Activated T-cell treated with anti-CD3 and anti-CD28 coated beads, Interleukin-2, amount 50 U/mL, for 72 hours (primary cell): Measurements from ENCODE around the gene DNAJB2. TPM values are rescaled to one million over a fixed set of nuclear protein-coding genes. Genes with fewer than 3 reads are reported as not detected.
A peak's percentile ranks its signal among the peaks of the same experiment; 100 is the strongest.

ENCODE experiments used
- ATAC-seq, 2 donors: fragments of 150-1000 bp; cut with Tn5 transposase; replicated peaks in 1 of 2; 2 replicates each; pipeline ENCODE4 v1.10.0; 2021; ENCODE audit warnings: moderate library complexity in 2 of 2, mild to moderate bottlenecking in 1 of 2
- DNase-seq, 2 donors: peaks; one replicate each; pipeline ENCODE4 v3.0.0; 2021 to 2022; ENCODE audit warnings: mixed read lengths in 1 of 2
- H3K27ac Mint-ChIP-seq: one replicate; pipeline ENCODE4 v1.8.0; 2022; ENCODE audit warnings: mild to moderate bottlenecking, moderate library complexity, mixed read lengths
- H3K27me3 Mint-ChIP-seq: one replicate; pipeline ENCODE4 v1.8.0; 2022; ENCODE audit warnings: low read depth, mixed read lengths
- H3K36me3 Mint-ChIP-seq, 2 donors: one replicate each; pipeline ENCODE4 v1.8.0; 2022; ENCODE audit warnings: mixed read lengths in 2 of 2, mild to moderate bottlenecking in 1 of 2; ENCODE audit not compliant: insufficient read depth in 2 of 2
- H3K4me1 Mint-ChIP-seq: one replicate; pipeline ENCODE4 v1.8.0; 2022; ENCODE audit warnings: low read depth, mixed read lengths
- H3K4me3 Mint-ChIP-seq, 2 donors: one replicate each; pipeline ENCODE4 v1.8.0; 2022; ENCODE audit warnings: mild to moderate bottlenecking in 2 of 2, mixed read lengths in 2 of 2, moderate library complexity in 2 of 2
- H3K9me3 Mint-ChIP-seq, 2 donors: one replicate each; pipeline ENCODE4 v1.8.0; 2022; ENCODE audit warnings: mixed read lengths in 2 of 2
- total RNA-seq, 2 donors: library from RNA; stranded (reverse); gene quantifications; one replicate each; pipeline ENCODE4 v1.2.3, GENCODE V29; 2022

The DNAJB2 gene
- total RNA-seq, 2 donors from 2014 or later, result 71.1 to 88.1 TPM

GRCh38 chr2:219269362-219270054 lies 9.7 kb upstream of the DNAJB2 start:
- no peak for ATAC-seq
- DNase-seq, result no peak
- Mint-ChIP-seq H3K36me3 (no peaks in the 10 kb centered on the region), H3K9me3 (no peaks in the 10 kb centered on the region), H3K27me3 (no peaks in the 10 kb centered on the region), H3K4me3 (no peak overlapping the region), H3K4me1 (no peaks in the 10 kb centered on the region), H3K27ac (no peak overlapping the region)

GRCh38 chr2:219270055-219270372 lies 9.2 kb upstream of the DNAJB2 start:
- H3K4me1 Mint-ChIP-seq, result no peaks in the 10 kb centered on the region
- ATAC-seq (no peak), DNase-seq (no peak)
- H3K9me3 Mint-ChIP-seq, result no peaks in the 10 kb centered on the region
- no peaks in the 10 kb centered on the region for H3K27me3 Mint-ChIP-seq
- no peak overlapping the region for H3K4me3 Mint-ChIP-seq
- no peak overlapping the region for H3K27ac Mint-ChIP-seq
- H3K36me3 Mint-ChIP-seq, result no peaks in the 10 kb centered on the region

- no peak for DNase-seq
- ATAC-seq, result no peak
- H3K27ac Mint-ChIP-seq, result no peak overlapping the region
- no peak overlapping the region for H3K4me3 Mint-ChIP-seq
- no peaks in the 10 kb centered on the region for H3K27me3 Mint-ChIP-seq
- no peaks in the 10 kb centered on the region for H3K4me1 Mint-ChIP-seq
- H3K36me3 Mint-ChIP-seq, result no peaks in the 10 kb centered on the region
- H3K9me3 Mint-ChIP-seq, result no peaks in the 10 kb centered on the region
Observed at GRCh38 chr2:219271021-219271420, 8.1 kb upstream of the DNAJB2 start.

- H3K9me3 Mint-ChIP-seq, result no peaks in the 10 kb centered on the region
- no peaks in the 10 kb centered on the region for H3K27me3 Mint-ChIP-seq
- H3K36me3 Mint-ChIP-seq, result no peaks in the 10 kb centered on the region
- ATAC-seq (no peak), DNase-seq (no peak)
- H3K27ac Mint-ChIP-seq, result no peak overlapping the region
- peaks cover 5% of the 10 kb centered on the region for H3K4me1 Mint-ChIP-seq
- H3K4me3 Mint-ChIP-seq, result no peak overlapping the region
Observed at GRCh38 chr2:219272356-219272755, 6.8 kb upstream of the DNAJB2 start.

GRCh38 chr2:219272995-219273394 lies 6.2 kb upstream of the DNAJB2 start:
- H3K27me3 Mint-ChIP-seq, result no peaks in the 10 kb centered on the region
- ATAC-seq, result no peak
- no peaks in the 10 kb centered on the region for H3K36me3 Mint-ChIP-seq
- no peaks in the 10 kb centered on the region for H3K9me3 Mint-ChIP-seq
- no peak overlapping the region for H3K4me3 Mint-ChIP-seq
- H3K27ac Mint-ChIP-seq, result no peak overlapping the region
- DNase-seq, result no peak
- H3K4me1 Mint-ChIP-seq, result peaks cover 11% of the 10 kb centered on the region

- Mint-ChIP-seq H3K9me3 (no peaks in the 10 kb centered on the region), H3K4me3 (no peak overlapping the region), H3K4me1 (peaks cover 21% of the 10 kb centered on the region), H3K27me3 (no peaks in the 10 kb centered on the region), H3K27ac (no peak overlapping the region), H3K36me3 (no peaks in the 10 kb centered on the region)
- ATAC-seq (no peak), DNase-seq (no peak)
Observed at GRCh38 chr2:219273937-219274336, 5.2 kb upstream of the DNAJB2 start.

GRCh38 chr2:219274361-219274921 lies 4.7 kb upstream of the DNAJB2 start:
- ATAC-seq (no peak), DNase-seq (no peak)
- Mint-ChIP-seq H3K4me1 (peaks cover 23% of the 10 kb centered on the region), H3K36me3 (no peaks in the 10 kb centered on the region), H3K27me3 (no peaks in the 10 kb centered on the region), H3K9me3 (no peaks in the 10 kb centered on the region), H3K4me3 (no peak overlapping the region), H3K27ac (no peak overlapping the region)

- DNase-seq (peak; percentile 78 to 83), ATAC-seq (peak in 1 of 2 donors; percentile 7)
- H3K27me3 Mint-ChIP-seq, result no peaks in the 10 kb centered on the region
- peak overlapping the region; percentile 95 for H3K27ac Mint-ChIP-seq
- peaks cover 3 to 4% of the 10 kb centered on the region in 2 donors for H3K36me3 Mint-ChIP-seq
- no peaks in the 10 kb centered on the region for H3K9me3 Mint-ChIP-seq
- peak overlapping the region; percentile 87 to 94 for H3K4me3 Mint-ChIP-seq
- peaks cover 44% of the 10 kb centered on the region for H3K4me1 Mint-ChIP-seq
Observed at GRCh38 chr2:219277703-219278654, 1.2 kb upstream of the DNAJB2 start.

- DNase-seq (no peak), ATAC-seq (no peak)
- peak overlapping the region; percentile 95 for H3K27ac Mint-ChIP-seq
- no peaks in the 10 kb centered on the region for H3K27me3 Mint-ChIP-seq
- H3K36me3 Mint-ChIP-seq, result peaks cover 5% of the 10 kb centered on the region in 2 donors
- H3K9me3 Mint-ChIP-seq, result no peaks in the 10 kb centered on the region
- peaks cover 44% of the 10 kb centered on the region for H3K4me1 Mint-ChIP-seq
- peak overlapping the region; percentile 87 to 94 for H3K4me3 Mint-ChIP-seq
Observed at GRCh38 chr2:219278655-219279150, 463 bp upstream of the DNAJB2 start.

GRCh38 chr2:219279916-219280516 lies 850 bp downstream of the DNAJB2 start:
- Mint-ChIP-seq H3K4me3 (peak overlapping the region; percentile 94 to 99), H3K27ac (peak overlapping the region; percentile 90), H3K9me3 (no peaks in the 10 kb centered on the region), H3K4me1 (peaks cover 44% of the 10 kb centered on the region), H3K27me3 (no peaks in the 10 kb centered on the region), H3K36me3 (peaks cover 5% of the 10 kb centered on the region in 2 donors)
- DNase-seq (no peak), ATAC-seq (no peak)

- no peak for ATAC-seq
- Mint-ChIP-seq H3K9me3 (no peaks in the 10 kb centered on the region), H3K36me3 (peaks cover 5 to 8% of the 10 kb centered on the region in 2 donors), H3K27ac (no peak overlapping the region), H3K4me3 (peak overlapping the region; percentile 94 to 99), H3K27me3 (no peaks in the 10 kb centered on the region), H3K4me1 (peaks cover 44% of the 10 kb centered on the region)
- DNase-seq, result no peak
Observed at GRCh38 chr2:219280651-219281050, 1.5 kb downstream of the DNAJB2 start.

- Mint-ChIP-seq H3K36me3 (peaks cover 5 to 8% of the 10 kb centered on the region in 2 donors), H3K9me3 (no peaks in the 10 kb centered on the region), H3K27ac (no peak overlapping the region), H3K27me3 (no peaks in the 10 kb centered on the region), H3K4me1 (peaks cover 44% of the 10 kb centered on the region), H3K4me3 (no peak overlapping the region)
- DNase-seq, result no peak
- no peak for ATAC-seq
Observed at GRCh38 chr2:219281588-219281987, 2.4 kb downstream of the DNAJB2 start.

- H3K27me3 Mint-ChIP-seq, result no peaks in the 10 kb centered on the region
- H3K27ac Mint-ChIP-seq, result peak overlapping the region; percentile 50
- H3K4me1 Mint-ChIP-seq, result peaks cover 38% of the 10 kb centered on the region
- ATAC-seq (no peak), DNase-seq (no peak)
- H3K9me3 Mint-ChIP-seq, result no peaks in the 10 kb centered on the region
- H3K4me3 Mint-ChIP-seq, result no peak overlapping the region
- H3K36me3 Mint-ChIP-seq, result peaks cover 5 to 8% of the 10 kb centered on the region in 2 donors
Observed at GRCh38 chr2:219282375-219282774, 3.2 kb downstream of the DNAJB2 start.
